Activated CD8-positive, alpha-beta memory T cell treated with anti-CD3 and anti-CD28 coated beads for 4 hours (primary cell): Measurements from ENCODE around the gene RPUSD3.

Experiments used
- DNase-seq, 2 donors: peaks; one replicate each; pipeline ENCODE4 v3.0.0-alpha.2; 2020; ENCODE audit warnings: low read depth in 2 of 2

The RPUSD3 gene

DNA sequence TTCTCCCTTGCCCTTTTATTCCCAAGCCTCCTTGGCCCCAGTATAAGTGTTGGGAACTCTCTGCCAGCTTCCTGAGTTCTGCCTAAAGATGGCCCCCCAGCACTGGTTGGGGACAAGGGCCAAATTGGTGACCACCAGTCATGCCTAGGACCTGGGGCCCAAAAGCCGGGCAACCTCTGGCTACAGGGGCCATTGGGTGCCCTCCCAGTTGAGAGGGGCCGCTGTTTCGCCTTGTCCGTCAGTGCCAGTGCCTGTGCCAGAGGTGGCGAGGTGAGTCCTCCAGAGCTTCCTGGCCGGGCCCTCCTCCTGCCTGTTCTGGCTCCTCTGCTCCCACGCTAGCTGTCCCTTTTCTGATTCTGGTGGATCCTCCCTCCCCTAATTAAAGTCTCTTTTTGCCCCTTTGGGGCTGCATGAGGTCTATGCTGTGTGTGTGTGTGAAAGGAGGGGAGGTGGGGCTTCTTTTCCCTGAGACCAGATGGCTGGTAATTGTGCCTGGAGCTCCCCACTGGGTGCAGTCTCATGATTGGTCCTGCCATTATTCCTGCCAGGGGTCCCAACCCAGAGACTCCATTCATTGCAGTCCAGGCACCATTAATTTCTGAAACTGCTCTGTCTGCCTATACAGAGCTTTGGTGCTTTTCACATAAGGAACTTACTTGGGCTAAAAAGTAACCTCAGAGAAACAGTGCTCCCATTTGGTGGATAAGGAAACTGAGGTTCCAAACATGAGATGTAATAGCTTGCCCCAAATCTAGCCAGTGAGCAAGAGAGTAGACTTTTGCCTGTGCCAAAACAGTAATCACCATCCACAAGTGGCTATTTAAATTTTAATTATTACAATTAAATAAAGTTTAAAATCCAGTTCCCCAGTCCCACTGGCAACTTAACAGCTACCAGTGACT is 36.9 kb downstream of the RPUSD3 start:
- no peak for DNase-seq

DNA sequence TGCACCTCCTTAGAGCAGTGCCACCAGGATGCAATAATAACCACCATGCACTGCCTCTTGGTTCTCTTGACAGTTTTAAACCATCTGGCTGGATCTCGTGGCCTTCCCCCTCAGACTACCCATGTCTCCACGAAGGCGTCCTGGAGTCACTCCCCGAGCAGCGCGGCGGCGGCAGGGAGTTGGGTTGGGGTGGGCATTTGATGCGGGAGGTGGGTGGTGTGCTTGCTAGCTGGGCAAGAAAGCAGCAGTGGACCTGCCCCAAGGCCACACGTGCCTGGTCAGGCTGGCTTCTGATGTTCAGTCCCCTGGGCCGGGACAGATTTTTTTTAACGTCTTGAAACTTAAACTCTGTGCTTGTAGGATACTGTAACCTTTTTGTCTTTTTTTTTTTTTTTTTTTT is 37.7 kb downstream of the RPUSD3 start:
- no peak for DNase-seq

DNA sequence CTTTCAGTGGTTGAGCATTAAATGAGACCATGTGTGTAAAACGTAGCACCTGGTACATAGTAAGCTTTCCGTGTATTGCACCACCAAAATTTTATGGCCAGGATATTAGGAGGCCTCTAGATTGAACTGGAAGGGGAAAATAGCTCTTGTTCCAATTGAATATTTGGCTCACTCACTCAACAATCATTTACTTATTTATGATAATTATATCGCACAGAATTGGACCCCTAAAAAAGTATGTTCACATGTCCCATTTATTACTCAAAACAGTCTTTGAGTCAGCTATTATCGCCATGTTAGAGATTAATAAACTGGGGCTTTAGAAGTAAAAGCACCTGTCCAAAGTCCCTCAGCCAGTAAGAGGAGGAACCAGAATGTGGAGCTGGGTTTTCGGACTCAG is 38.8 kb downstream of the RPUSD3 start:
- DNase-seq, result no peak

DNA sequence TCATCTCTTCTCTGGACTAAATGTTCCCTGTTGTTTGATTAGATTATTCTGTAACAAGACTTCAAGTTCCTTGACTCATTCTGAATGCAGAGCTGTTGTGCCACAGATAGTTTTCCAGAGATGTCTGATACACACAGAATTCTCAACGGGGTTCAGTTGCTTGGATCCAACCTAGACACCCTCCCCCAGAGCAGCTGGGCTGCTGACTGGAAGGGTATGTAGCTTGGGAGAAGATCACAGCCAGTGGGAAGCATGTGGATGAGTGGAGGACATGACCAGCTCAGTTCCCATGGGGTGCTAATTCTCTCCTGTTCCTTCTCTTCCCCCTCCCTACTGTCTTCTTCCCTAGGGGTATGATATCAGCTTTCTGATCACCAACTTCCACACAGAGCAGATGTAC is 40.3 kb downstream of the RPUSD3 start:
- no peak for DNase-seq

DNA sequence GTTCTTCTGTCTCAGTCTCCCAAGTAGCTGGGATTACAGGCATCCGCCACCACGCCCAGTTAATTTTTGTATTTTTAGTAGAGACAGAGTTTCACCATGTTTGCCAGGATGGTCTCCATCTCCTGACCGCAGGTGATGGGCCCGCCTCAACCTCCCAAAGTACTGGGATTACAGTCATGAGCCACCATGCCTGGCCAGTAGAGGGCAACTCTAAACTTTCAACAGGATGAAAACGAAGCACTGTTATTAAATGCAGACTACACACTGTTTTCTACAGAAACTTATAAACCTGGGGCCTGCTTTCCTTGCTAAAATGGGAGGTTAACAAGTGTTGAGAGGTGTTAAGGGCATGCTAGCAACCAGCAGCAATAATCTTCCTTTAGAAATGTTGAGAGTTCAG is 43.3 kb downstream of the RPUSD3 start:
- no peak for DNase-seq

DNA sequence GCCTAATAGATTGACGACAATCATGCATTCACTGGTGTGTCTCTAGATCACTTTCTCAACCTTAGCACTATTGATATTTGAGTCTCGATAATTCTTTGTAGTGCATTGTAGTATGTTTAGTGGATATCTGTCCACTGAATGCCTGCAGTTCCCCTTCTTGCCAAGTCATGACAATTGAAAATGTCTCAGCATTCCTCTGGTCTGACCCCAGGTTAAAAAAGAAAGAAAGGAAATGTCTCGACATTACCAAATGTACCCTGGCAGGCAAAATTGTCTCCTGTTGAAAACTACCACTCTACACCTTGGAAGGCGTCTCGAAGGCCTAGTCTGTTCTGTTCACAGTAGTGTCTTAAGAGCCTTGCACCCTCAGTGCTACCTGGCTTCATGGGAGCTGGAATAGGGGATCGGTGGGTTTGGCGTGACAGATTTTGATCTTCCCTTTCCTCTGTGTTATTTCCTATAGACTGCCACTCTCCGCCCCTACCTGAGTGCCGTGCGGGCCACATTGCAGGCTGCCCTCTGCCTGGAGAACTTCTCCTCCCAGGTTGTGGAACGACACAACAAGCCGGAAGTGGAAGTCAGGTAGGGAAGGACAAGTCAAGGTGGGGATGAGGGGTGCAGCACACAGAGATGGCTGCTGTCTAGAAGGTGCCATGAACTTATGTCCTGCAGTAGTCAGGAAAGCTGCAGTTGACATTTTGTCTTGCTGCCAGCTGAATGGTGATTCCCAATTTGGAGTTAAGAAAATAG is 46.4 kb downstream of the RPUSD3 start:
- DNase-seq, result no peak

DNA sequence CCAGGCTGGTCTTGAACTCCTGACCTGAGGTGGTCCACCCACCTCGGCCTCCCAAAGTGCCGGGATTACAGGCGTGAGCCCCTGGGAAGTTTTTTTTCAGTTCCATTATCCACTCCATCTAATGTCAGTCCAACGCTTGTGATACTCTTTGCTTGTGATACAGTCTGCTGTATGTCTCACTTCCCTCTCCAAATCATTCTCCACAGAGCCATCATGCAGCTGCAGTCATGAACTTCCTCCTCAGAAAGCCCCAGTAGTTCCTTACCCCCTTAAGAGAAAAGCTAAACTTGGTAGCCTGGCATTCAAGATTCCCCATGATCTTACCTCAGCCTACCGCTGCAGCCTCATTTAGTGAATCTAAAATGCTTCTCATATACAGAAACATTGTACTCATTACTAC is 48.6 kb downstream of the RPUSD3 start:
- DNase-seq, result no peak

DNA sequence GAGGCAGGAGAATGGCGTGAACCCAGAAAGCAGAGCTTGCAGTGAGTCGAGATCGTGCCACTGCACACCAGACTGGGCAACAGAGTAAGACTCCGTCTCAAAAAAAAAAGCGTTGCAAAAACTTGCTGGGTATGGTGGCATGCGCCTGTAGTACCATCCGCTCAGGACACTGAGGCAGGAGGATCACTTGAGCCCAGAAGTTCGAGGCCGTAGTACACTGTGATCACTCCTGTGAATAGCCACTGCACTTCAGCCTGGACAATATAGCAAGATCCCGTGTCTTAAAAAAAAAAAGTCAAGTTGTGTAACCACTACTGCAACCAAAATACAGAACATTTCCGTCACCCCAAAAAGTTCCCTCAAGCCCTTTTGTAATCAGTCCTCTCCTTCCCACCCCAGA is 49.4 kb downstream of the RPUSD3 start:
- no peak for DNase-seq

DNA sequence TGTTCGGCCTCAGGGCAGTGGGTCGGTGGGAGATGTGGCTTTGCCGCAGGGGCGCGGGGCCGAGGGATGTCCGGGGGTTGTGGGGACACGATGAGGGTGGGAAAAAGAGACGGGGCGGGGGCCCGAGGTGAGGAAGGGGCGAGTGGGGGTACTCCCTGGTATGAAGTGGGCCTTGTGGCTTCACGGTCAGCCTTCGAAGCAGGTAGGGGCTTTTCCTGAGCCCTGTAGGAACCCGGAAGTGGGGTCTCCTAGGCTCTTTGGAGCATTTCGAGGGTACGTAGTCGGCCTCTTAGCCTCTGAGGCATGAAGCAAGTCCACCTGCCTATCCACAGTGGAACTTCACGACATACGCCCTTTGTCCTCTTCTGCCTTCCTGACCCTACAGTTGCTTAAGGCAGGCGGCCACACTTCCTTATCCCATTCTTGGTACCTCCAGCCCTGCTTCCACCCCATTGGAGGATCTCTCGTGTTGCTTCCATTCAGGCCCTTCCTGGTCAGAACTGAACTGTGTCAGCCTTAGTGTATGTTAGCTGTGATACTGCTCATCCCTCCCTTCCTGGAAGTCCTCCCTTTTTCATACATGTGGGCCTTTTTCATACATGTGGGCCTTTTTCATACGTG is 50.5 kb downstream of the RPUSD3 start:
- no peak for DNase-seq

DNA sequence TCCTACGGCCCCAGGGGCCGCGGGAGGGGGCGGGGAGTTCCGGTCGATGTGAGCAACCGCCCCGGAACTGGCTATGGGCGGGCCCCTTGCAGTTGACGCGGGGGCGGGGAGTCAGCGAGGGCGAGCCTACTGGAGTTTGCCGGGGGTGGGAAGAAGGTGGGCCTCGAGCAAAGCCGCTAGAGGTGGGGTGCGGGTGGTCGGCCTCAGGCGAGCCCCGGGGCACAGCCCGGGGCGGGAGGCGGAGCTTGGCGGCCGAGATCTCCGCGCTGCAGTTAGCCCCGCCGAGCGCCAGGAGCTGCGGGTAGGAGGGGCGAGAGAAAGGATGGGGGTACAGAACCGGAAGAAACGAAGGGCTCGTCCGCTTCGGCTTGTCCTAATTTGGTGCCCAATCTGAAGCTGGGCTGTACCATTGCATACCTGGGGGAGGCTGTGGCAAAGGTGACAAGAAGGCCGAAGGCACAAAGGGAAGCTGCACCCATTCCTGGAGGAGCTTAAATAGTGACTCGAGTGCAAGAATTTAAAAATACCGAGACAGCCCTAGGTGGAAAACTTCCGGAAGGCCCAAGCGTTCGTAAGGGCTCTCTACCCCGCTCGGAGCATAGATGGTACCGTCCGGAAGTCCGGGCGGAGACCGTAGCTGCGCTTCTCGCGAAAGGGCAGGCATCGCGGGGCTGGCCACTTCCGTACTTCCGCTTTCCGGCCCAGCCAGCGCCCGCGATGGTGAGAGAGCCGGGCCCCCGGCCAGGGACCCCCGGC is 51.2 kb downstream of the RPUSD3 start, which contains the start of the genes ARPC4 and TADA3:
ARPC4 (plus strand) TSS at position 678 of the 756 bp plus-strand sequence; CDS start at position 718, 40 bp downstream.
TADA3 (minus strand) TSS at position 69 of the 756 bp plus-strand sequence. CDS start 1,007 bp downstream, outside the sequence.
- peak; percentile 83 to 91 for DNase-seq

DNA sequence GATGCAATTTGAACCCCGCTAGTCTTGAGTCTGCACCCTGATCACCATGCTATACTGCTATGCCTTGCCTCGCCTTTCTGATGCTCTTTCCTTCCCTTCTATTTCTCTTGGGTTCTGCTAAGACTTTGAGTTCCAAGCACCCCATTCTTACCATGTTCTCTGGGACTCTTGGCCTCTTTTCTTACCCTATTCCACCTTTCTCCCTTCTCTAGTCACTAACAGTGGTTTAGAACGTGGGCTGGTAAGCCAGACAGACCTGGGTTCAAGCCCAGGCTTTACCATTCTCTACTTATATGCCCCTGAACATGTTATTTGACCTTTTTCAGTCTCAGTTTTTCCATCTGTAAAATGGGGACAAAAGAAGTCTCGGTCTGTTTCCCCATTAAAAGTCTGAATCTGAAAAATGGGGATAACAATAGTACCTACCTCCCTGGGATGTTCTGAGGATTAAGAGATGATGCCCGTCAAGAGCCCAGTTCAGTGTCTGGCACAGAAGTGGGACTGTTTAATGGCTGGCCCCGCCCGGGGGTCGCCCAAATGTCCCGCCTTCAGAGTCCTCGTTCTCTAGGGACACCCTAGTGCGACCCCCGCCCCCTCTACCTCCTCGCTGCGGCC is 51.9 kb downstream of the RPUSD3 start:
- no peak for DNase-seq

DNA sequence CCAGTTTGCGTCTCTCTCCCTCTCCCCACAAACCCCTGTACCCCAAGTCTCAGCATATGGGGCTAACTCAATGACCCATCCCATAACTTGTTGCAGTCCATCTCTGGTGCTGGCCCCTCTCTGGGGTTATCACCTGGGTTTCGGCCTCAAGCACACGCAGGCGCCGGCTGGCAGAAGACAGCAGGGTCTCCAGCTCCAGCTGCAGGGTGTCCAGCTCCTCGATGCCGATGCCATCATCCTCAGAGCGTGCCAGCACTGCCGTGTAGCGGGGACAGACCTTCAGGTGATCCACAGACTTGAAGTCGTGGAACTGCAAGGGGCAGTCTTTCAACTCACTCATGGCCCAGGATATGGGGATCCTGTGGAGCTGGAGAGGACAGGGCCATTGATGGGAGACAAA is 52.7 kb downstream of the RPUSD3 start:
- no peak for DNase-seq
